Peyer's patch (tissue), 4 donors: ENCODE measurements around the gene XPNPEP1. TPM values are rescaled to one million over a fixed set of nuclear protein-coding genes. Genes with fewer than 3 reads are reported as not detected.
A peak's percentile ranks its signal among the peaks of the same experiment; 100 is the strongest.

Experiments used
- DNase-seq, 3 donors: peaks; one replicate each; pipeline ENCODE4 v3.0.0-alpha.2; 2017 to 2019
- H3K27ac ChIP-seq, 4 donors: fragments of 200-600 bp; sonication (generic); one replicate each; pipeline ENCODE4 v1.5.1; 2016 to 2019
- H3K27me3 ChIP-seq, 2 donors: fragments of 200-600 bp; sonication (generic); one replicate each; pipeline ENCODE4 v1.5.1; 2019
- H3K36me3 ChIP-seq, 3 donors: fragments of 200-600 bp; sonication (generic); one replicate each; pipeline ENCODE4 v1.5.1; 2016 to 2019
- H3K4me1 ChIP-seq, 4 donors: fragments of 200-600 bp; sonication (generic); one replicate each; pipeline ENCODE4 v1.5.1; 2016 to 2019
- H3K4me3 ChIP-seq, 4 donors: fragments of 200-600 bp; sonication (generic); 1 replicate in 3 of 4; 2 replicates in 1 of 4; pipeline ENCODE4 v1.5.1; 2016 to 2019; ENCODE audit warnings: mild to moderate bottlenecking in 1 of 4
- H3K9me3 ChIP-seq, 4 donors: fragments of 200-600 bp; sonication (generic); one replicate each; pipeline ENCODE4 v1.5.1; 2016 to 2019; ENCODE audit warnings: mild to moderate bottlenecking in 1 of 4
- CTCF ChIP-seq, 6 experiments: fragments of 450-650 bp in 4 of 6; fragments of 200-600 bp in 2 of 6; sonication (generic) in 1 of 6; IDR thresholded peaks; one replicate each; pipeline ENCODE4 v1.5.1; 2017 to 2019; ENCODE audit warnings: antibody characterized with exemption in 6 of 6, mild to moderate bottlenecking in 3 of 6, moderate library complexity in 1 of 6
- POLR2A ChIP-seq, 2 donors: fragments of 450-650 bp; IDR thresholded peaks; one replicate each; pipeline ENCODE4 v1.5.1; 2017; ENCODE audit warnings: antibody characterized with exemption in 2 of 2, mild to moderate bottlenecking in 2 of 2, moderate library complexity in 2 of 2
- total RNA-seq, 4 donors: library from RNA; depleted of rRNA; stranded (reverse); fragments of >200 nt; gene quantifications; one replicate each; pipeline ENCODE4 v1.1.0, GENCODE V29; 2016

XPNPEP1 gene
- total RNA-seq, 4 donors from 2014 or later, result 148 to 295 (median 263) TPM

- Histone ChIP-seq H3K27me3 (no peaks in the 10 kb centered on the region), H3K4me3 (no peak overlapping the region), H3K36me3 (peaks cover 0 to 65% (median 0%) of the 10 kb centered on the region in 3 donors), H3K27ac (no peak overlapping the region), H3K9me3 (no peaks in the 10 kb centered on the region), H3K4me1 (peaks cover 0 to 14% (median 2%) of the 10 kb centered on the region in 4 donors)
- no peak for TF ChIP-seq CTCF (IDR thresholded peaks at IDR 0.05)
- TF ChIP-seq POLR2A (IDR thresholded peaks at IDR 0.05), result no peak
- no peak for DNase-seq
These were observed 35.5 kb downstream of the XPNPEP1 start for GRCh38 chr10:109887776-109888175.

- peaks cover 0 to 9% (median under 1%) of the 10 kb centered on the region in 4 donors for H3K4me1 ChIP-seq
- no peak overlapping the region for H3K4me3 ChIP-seq
- TF ChIP-seq POLR2A (IDR thresholded peaks at IDR 0.05) (no peak), CTCF (IDR thresholded peaks at IDR 0.05) (no peak)
- DNase-seq, result no peak
- no peaks in the 10 kb centered on the region for H3K27me3 ChIP-seq
- no peaks in the 10 kb centered on the region for H3K9me3 ChIP-seq
- H3K27ac ChIP-seq, result no peak overlapping the region
- peaks cover 0 to 69% (median 0%) of the 10 kb centered on the region in 3 donors for H3K36me3 ChIP-seq
These were observed 36.1 kb downstream of the XPNPEP1 start for GRCh38 chr10:109887243-109887642.

- peaks cover 0 to 6% (median 0%) of the 10 kb centered on the region in 4 donors for H3K4me1 ChIP-seq
- no peak overlapping the region for H3K4me3 ChIP-seq
- H3K27ac ChIP-seq, result no peak overlapping the region
- TF ChIP-seq CTCF (IDR thresholded peaks at IDR 0.05), result no peak
- DNase-seq, result no peak
- H3K9me3 ChIP-seq, result no peaks in the 10 kb centered on the region
- H3K27me3 ChIP-seq, result no peaks in the 10 kb centered on the region
- H3K36me3 ChIP-seq, result peaks cover 0 to 70% (median 0%) of the 10 kb centered on the region in 3 donors
These were observed 36.5 kb downstream of the XPNPEP1 start for GRCh38 chr10:109886781-109887140.

GRCh38 chr10:109886037-109886780, 37.1 kb downstream of the XPNPEP1 start:
- Histone ChIP-seq H3K36me3 (peaks cover 0 to 70% (median 0%) of the 10 kb centered on the region in 3 donors), H3K27ac (no peak overlapping the region), H3K4me3 (no peak overlapping the region), H3K9me3 (no peaks in the 10 kb centered on the region), H3K27me3 (no peaks in the 10 kb centered on the region), H3K4me1 (peaks cover 0 to 6% (median 0%) of the 10 kb centered on the region in 4 donors)
- TF ChIP-seq POLR2A (IDR thresholded peaks at IDR 0.05), result no peak
- TF ChIP-seq CTCF (IDR thresholded peaks at IDR 0.05), result no peak
- no peak for DNase-seq

GRCh38 chr10:109883859-109884771, 39.2 kb downstream of the XPNPEP1 start:
- Histone ChIP-seq H3K4me1 (peaks cover 0 to 6% (median 0%) of the 10 kb centered on the region in 4 donors), H3K4me3 (no peak overlapping the region), H3K27me3 (no peaks in the 10 kb centered on the region), H3K36me3 (peaks cover 0 to 83% (median 0%) of the 10 kb centered on the region in 3 donors), H3K9me3 (no peaks in the 10 kb centered on the region), H3K27ac (peak overlapping the region in 2 of 4 donors; percentile 1)
- no peak for TF ChIP-seq POLR2A (IDR thresholded peaks at IDR 0.05)
- peak; percentile 67 to 96 (median 93) for TF ChIP-seq CTCF (IDR thresholded peaks at IDR 0.05)
- DNase-seq, result peak; percentile 34 to 75 (median 72)
